Measurements from ENCODE around the gene ATG12.
"Not testable (repeated sequence)": the region's sequence is repeated elsewhere in the genome, so short reads cannot be mapped to it uniquely, and the experiment has no call there.

The ATG12 gene

DNA sequence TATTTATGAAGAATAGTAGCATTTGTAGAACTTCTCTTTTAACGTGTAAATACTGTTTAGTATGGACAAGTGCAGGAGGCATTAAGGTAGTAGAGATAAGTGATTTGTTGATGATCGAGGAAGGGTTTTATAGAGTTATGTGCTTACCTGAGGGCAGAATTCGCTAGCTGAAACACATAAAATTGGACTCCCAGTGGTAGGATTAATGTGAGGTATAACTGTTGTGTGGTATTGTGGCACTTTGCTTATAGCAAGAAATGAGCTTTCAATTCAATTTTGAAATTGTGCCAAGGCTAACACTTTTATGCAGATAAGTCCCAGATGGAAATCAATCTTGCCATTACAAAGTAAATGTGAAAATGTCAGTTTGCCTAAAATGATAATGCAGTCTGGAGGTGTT lies 1.6 kb upstream of the ATG12 start:
- FAIRE-seq (no peak), DNase-seq (ENCODE audit: low spot score) (no peak)

DNA sequence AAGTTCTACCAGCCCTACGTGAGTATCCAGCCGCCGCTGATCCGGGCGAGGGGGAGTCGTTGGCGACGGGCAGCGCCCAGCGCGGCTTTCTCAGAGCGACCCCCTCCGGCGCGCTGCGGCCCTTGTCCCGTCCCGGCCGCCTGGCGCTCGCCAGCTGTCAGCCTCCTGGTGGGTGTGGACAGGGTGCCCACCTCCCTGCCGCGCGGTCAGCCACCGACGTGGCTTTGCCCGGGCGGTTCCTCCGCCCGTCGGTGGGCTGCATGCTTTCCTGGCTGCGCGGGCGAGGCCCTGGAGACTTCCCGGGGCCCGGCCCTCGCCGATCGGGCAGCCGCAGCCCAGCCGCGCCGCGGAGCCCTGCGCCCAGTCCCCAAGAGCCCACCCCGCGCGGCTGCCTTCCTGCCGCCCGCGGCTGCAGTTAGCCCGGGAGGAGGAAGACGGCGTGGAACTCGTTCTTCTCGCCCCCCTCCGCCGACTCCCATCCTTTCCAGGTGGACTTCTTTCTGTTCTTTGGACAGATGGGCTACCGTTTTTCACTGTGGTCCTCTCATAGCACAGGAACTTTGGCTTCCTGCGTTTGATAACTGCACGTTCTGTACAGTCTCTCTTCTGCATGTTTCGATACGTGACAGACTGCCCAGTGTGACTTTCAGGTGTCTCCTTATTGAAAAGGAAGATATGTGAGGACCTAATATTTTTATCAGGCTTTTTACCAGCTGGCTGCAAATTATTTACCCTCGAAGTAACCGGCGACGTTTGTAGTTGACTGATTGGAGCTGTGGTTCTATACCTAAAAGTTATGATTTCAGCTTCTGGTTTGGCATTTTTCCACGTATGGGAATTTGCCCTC lies 947 bp upstream of the ATG12 start:
- DNase-seq (ENCODE audit: low spot score): peak; percentile 50
- FAIRE-seq: no peak

DNA sequence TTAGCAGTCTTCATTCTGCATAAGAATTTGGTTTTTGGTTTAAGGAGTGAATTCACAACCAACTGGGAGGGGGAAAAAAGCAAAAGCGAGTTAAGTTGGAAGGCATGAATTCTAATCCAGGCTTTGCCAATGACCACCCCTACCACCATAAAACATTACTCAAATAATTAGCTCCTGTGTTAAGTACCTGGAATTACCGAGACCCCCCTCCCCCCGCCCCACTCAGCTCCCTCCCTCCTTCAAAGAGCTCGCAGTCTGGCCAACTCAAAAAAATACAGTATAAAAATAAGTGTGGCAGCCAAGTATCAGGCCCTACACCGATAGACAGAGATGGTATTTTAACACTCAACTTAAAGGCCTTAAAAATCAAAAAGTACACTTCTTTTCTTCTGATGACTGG lies 492 bp downstream of the ATG12 start:
- FAIRE-seq: no peak
- DNase-seq (ENCODE audit: low spot score): no peak

DNA sequence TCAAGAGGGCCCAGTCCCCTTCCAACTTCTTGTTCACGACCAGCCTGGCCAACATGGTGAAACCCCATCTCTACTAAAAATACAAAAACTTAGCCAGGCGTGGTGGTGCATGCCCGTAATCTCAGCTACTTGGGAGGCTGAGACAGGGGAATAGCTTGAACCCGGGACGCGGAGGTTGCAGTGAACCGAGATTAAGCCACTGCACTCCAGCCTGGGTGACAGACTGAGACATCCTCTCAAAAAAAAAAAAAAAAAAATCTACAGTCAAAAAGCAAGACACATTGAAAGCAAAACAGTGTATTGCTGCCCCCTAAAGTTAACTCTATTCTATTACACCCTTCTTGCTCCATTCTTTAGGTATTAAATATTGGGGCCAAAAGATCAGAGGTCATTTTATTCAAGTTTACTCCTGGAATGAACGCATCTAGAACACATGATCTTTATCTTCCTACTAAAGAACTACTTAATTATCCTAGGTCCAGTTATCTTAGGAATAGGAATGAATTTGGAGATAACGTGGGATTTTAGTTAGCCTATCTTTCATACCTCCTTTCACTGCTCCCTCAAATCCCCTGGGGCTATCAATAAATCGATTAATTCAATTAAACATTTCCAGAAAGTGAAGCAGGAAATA lies 2.4 kb downstream of the ATG12 start:
- peak; percentile 53 for DNase-seq (ENCODE audit: low spot score)
- peak; percentile 51 for FAIRE-seq

- FAIRE-seq: no peak
Observed at GRCh38 chr5:115835481-115835880, 5.9 kb downstream of the ATG12 start.

GRCh38 chr5:115831163-115831768 lies 10.1 kb downstream of the ATG12 start:
- FAIRE-seq (peak; percentile 67), DNase-seq (ENCODE audit: low spot score) (peak; percentile 20)

More at GRCh38 chr5:115835481-115835880, 5.9 kb downstream of the ATG12 start:
- DNase-seq (ENCODE audit: low spot score): no peak

DNA sequence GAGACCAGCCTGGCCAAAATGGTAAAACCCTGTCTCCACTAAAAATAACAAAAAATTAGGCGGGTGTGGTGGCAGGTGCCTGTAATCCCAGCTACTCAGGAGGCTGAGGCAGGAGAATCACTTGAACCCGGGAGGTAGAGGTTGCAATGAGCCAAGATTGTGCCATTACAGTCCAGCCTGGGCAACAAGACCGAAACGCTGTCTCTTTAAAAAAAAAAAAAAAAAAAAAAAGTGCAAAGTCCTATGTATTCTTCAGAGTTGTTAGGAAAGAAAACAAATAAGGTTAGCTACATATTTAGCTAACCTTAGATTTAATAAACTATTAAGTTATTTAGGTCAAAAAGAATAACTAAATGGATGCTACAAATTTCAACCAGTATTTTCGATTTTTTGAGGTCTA lies 11.5 kb downstream of the ATG12 start:
- DNase-seq (ENCODE audit: low spot score) (no peak), FAIRE-seq (no peak)

DNA sequence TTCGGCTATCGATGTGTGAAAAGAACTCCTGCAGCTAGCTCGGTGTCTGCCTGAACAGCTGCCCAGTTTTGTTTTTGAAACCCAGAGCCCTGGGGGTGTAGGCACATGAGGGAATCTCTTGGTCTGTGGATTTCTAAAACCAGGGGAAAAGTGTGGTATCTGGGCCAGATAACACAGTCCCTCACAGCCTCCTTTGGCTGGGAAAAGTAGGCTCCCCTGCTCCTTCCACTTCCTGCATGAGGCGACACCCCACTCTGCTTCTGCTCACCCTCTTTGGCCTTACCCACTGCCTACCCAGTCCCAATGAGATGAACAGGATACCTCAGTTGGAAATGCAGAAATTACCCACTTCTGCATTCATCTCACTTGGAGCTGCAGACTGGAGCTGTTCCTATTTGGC lies 15.4 kb downstream of the ATG12 start:
- FAIRE-seq: no peak
- DNase-seq (ENCODE audit: low spot score): no peak

DNA sequence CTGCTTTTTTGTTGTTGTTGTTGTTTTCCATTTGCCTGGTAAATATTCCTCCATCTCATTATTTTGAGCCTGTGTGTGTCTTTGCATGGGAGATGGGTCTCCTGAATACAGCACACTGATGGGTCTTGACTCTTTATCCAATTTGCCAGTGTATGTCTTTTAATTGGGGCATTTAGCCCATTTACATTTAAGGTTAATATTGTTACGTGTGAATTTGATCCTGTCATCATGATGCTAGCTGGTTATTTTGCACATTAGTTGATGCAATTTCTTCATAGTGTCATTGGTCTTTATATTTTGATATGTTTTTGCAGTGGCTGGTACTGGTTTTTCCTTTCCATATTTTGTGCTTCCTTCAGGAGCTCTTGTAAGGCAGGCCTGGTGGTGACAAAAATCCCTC lies 16.4 kb downstream of the ATG12 start:
- not testable (repeated sequence) for FAIRE-seq; DNase-seq (ENCODE audit: low spot score)

DNA sequence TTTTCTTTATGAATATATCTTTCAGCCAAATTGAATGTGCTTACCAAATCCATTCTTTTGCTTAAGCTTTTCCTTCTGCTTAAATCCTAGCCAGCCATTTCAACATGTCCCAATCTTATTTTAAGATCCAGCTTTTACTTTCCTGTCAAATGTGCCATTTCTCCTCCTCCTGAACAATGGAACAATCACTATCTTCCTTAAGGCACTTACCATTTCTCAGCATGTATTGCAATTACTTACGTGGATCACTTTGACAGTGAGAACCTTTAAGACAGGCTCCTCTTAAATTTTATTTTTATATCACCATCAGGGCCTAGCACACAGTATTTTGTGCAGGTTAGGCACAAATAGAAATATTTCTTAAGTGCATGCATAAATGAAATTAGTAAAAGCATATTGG lies 20.5 kb downstream of the ATG12 start:
- no peak for FAIRE-seq
- no peak for DNase-seq (ENCODE audit: low spot score)

- FAIRE-seq (no peak), DNase-seq (ENCODE audit: low spot score) (no peak)
Observed at GRCh38 chr5:115818821-115819220, 22.5 kb downstream of the ATG12 start.

DNA sequence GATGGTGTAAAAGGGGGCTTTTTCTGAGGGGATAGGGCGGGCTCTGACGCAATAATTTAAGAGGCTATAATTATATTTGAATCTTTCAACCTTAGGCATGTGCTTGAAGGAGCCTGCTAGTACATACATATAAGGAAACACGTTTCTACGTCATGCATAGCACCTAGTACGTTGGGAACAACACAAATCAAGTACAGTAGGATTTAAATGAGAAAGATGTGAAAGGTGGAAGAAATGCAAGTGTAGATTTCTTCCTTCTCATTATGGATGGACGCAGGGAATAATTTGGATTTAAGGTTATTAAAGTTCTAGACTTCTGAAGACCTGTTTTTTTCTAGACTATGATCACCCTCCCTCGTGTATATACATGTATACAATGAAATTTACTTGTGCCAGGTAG lies 24.0 kb downstream of the ATG12 start:
- FAIRE-seq (no peak), DNase-seq (ENCODE audit: low spot score) (no peak)

- no peak for DNase-seq (ENCODE audit: low spot score)
- FAIRE-seq: no peak
Observed at GRCh38 chr5:115816226-115817081, 24.9 kb downstream of the ATG12 start, which contains the start of gene CDO1. TSS of gene CDO1 (minus strand) at chr5:115816659. CDS start at chr5:115816397, 262 bp downstream.

DNA sequence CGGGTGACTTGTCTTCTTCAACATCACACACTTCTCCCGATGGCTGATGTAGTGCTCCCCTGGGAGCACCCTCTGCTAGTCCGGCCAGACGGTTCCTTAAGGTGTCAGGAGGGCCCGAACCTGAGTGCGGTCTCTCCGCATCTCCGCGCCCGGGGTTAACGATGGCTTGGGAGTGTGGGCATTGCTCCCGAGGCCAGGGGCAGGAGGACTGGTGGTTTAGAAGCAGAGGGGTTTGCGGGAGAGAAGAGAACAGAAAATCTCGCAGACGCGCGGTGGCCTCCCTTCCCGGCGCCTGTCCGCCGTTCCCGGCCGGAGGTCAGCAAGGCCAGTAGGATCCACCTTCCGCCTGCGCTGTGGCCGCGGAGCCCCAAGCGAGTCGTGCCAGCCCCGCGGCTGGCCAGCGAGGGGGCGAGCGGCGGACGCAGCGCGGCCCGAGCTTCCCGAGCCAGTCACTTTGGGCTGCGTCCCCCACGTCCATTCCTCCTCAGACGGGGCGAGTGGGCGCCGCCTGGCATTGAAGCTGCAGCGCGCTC lies 25.6 kb downstream of the ATG12 start:
- FAIRE-seq: no peak
- DNase-seq (ENCODE audit: low spot score): no peak

DNA sequence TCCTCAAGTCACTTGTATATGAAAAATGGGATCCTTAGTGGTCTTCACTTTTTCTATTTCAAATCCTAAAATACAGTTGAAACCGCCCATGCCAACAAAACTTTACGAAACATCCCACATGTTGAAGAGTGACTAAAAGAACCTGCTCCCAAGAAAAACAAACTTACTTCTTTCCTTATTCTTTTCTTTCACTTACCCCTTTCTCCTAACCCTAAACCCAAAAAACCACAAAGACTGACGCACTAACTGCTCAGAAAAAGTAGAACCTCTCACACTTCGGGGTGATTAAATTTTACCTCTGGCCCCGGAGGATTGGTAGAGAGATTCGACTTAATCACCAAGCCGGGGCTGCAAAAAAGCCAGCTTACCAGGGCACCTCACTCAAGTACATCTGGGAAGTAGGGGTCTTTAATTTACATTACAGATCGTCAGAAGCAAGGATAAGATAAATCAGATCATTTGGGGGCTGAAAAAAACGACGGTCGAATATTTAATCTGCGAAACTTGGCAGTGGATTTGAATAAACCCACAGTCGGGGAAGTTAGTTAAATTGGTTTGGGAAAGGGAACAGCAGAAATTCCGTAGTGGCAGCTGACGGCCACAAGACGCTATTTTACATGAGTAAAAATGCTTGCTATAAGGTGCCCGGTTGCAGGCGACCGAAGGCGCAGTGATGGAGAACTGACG lies 26.2 kb downstream of the ATG12 start:
- no peak for FAIRE-seq
- no peak for DNase-seq (ENCODE audit: low spot score)

DNA sequence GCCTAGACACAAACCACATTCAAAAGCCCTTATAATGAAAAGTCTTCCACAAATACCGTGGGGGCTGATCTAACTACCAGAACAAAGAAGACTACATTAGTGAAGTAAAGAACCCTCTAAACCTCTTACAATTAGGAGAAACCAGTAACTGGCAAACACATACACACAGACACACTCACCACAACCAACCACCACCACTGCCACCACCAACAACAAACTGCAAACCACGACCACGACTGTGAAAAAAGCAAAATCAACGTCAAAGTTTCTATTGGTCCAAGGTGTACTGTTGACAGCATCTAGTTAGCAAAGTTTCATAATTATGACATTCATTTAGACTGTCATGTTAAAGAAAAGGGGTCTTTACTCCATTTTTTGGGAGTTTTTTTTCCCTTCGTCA lies 27.6 kb downstream of the ATG12 start:
- FAIRE-seq (no peak), DNase-seq (ENCODE audit: low spot score) (no peak)

DNA sequence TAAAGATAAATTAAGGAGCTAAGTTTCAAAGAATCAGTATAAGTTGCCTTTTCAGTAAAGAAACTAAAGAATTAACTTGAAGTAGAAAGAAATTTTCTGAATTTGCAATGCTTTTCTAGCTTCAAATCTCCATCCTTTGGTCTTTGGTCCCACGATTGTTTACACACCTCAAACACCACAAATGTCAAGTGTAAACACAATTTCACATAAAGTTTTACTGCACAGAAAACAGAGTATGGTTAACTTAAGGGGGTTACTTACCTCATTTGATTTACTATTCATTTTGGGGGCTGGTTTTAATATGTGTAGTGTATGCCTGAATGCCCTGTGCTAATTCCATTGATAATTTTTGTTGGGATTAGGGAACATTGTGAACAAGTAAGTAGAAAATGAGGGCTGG lies 29.0 kb downstream of the ATG12 start:
- DNase-seq (ENCODE audit: low spot score) (no peak), FAIRE-seq (no peak)

DNA sequence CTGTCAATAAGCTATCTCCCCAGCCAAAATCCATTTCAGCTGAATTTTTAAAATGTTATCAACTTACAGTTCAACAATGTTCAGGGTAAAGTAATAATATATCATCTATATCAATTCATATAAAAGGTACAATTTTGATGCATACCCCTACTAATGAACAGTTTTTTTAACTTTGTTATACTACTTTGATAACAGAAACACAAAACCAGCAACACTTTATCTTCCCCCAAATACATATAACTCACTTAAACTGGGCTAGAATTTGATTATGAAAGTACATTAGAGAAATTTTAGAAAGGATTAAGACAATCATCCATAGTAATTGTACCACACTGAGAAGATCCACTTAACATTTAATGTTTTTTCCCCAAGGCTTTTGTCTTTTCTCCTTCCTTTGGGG lies 30.0 kb downstream of the ATG12 start:
- no peak for FAIRE-seq
- DNase-seq (ENCODE audit: low spot score): no peak

DNA sequence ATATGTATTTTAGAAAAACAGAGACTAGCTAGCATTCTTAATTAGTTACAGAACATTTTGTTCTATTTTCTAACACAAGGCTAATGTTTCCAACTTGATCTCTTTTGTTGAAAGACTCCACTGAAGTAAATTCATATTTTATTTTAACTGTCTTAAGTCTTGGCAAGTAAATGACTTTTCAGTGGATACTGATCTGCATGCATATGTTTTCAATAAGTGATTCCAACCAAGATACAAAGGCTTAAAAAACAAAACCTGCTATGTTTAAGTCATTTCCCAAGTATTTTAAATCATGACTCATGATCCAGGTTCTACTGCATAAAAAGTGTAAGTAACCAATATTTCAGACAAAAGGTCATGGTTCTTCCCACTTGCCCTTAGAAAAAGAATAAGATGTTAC lies 30.6 kb downstream of the ATG12 start:
- no peak for FAIRE-seq
- no peak for DNase-seq (ENCODE audit: low spot score)

GRCh38 chr5:115809946-115810345 lies 31.4 kb downstream of the ATG12 start:
- FAIRE-seq (no peak), DNase-seq (ENCODE audit: low spot score) (no peak)

DNA sequence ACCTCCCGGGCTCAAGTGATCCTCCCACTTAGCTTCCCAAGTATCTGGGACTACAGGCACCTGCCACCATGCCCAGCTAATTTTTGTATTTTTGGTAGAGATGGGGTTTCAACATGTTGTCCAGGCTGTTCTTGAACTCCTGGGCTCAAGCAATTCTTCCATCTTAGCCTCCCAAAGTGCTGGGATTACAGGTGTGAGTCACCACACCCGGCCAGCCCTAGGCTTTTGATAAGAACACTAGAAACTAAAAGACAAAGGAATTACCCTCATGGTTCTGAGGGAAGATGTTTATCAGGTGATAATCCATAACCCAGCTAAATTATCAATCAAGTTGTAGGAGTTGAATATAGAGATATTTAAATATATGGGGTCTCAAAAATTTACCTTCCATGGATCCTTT lies 33.3 kb downstream of the ATG12 start:
- not testable (repeated sequence) for DNase-seq (ENCODE audit: low spot score); FAIRE-seq

Measured in RCC 7860 (cell line).